AG09309 (cell line): ENCODE results near the gene C8G.

ENCODE experiments used
- DNase-seq: peaks from one replicate; pipeline ENCODE4 v3.0.0-alpha.2; 2010; ENCODE audit warnings: low read depth
- H3K4me3 ChIP-seq: 2 replicates; pipeline ENCODE4 v1.5.1; 2011; ENCODE audit warnings: mild to moderate bottlenecking, low read depth, low read length, moderate library complexity; ENCODE audit not compliant: control insufficient read depth
- CTCF ChIP-seq: IDR thresholded peaks from 2 replicates; pipeline ENCODE4 v1.5.1; 2011; ENCODE audit warnings: mild to moderate bottlenecking, low read depth, low read length, inconsistent platforms; ENCODE audit not compliant: insufficient read depth, control insufficient read depth; ENCODE audit errors: missing control alignments

The C8G gene

GRCh38 chr9:136949817-136950655, 5.0 kb downstream of the C8G start:
- TF ChIP-seq CTCF: no peak
- peak; percentile 18 for DNase-seq
- H3K4me3 ChIP-seq: peak overlapping the region; percentile 59

DNA sequence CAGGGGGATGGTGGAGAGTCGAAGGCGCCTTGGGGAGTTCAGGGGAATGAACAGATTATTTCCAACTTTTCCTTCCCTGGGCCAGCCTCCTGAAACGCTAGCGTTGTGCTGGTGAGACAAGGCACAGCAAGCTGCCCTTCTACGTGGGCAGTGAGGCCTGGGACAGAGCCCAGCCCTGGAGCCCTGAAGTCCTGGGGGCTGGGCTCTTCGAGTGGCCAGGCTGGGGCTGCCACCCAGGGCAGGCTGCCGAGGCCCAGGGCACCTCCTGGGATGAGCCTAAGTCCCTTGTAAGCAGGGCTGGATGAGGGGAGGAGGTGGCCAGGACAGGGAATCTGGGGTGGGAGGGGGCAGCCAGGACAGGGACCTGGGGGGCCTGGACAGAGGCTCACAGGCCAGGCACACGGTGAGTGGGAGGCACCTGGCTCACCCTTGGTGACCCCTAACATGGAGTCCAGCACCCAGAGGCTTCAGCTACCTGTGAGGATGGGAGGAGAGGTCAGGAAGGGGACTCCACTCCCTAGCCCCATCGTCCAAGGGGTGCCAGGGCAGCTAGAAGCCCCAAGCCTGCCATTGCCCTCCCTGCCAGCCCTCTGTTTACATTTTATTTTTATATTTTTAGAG, 5.7 kb downstream of the C8G start:
- no peak for DNase-seq
- TF ChIP-seq CTCF: no peak
- no peak overlapping the region for H3K4me3 ChIP-seq

DNA sequence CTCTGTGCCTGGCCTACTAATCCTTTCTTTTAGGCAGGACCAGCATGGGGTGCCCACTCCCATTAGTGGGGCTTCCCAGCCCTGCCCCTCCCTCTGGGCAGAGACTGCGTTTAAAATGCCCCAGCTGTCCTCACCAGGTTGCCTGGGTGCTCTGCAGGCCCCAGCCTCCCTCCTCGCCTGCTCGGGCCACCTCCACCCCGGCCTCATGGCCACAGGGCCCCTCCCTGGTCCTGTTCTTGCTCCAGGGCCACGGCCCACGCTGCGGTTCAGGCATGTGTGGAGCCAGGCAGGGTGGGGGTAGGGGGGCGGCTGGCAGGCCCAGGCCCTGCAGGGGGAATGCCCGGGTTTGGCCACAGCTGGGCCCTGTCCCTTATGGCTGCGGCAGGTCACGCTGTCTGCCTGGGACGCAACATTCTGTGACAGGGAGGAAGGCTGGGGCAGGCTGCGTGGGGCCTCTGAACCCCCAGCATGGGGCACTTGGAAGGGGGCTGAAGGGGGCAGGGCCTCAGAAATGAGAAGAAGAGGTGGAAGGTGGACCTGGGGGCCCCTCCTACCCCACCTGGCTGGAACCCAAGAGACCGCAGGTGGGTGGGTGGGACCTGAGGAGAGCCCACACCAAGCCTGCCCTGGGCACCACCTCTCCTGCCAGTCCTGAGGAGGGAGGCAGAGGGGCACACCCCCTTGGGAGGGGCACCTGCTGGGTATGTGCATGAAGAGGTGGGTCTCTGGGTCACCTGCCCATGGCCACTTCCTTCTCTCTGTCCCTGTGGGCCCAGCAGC, 6.7 kb downstream of the C8G start, which contains the start of gene LCN12:
TSS of gene LCN12 (plus strand) at position 733 of the 780 bp plus-strand sequence. CDS start 55 bp downstream, outside the sequence.
- DNase-seq: no peak
- no peak for TF ChIP-seq CTCF
- no peak within 1 kb of the TSS for H3K4me3 ChIP-seq

GRCh38 chr9:136952321-136952850, 7.3 kb downstream of the C8G start:
- DNase-seq: no peak

DNA sequence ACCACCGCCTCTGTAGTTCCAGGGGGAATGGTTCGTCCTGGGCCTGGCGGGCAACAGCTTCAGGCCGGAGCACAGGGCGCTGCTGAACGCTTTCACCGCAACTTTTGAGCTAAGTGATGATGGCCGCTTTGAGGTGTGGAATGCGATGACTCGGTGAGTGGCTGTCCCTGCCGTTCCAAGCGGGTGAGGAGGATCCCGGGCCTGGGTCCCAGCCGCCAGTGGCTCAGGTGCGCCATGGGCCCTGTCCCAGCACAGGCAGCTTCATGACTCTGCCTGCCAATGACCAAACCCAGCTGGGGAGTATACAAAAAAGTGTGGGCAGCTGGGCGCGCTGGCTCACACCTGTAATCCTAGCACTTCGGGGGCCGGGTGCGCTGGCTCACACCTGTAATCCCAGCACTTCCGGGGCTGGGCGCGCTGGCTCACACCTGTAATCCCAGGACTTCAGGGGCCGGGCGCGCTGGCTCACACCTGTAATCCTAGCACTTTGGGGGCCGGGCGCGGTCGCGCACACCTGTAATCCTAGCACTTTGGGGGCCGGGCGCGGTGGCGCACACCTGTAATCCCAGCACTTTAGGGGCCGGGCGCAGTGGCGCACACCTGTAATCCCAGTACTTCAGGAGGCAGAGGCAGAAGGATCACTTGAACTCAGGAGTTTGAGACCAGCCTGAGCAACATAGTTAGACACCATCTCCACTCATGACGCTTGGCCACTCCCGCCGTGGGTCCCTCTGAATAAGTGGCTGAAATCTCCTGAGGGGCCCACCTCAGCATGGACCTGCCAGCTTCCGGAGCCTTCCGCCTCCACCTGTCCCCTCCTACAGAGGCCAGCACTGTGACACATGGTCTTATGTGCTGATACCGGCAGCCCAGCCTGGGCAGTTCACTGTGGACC, 8.1 kb downstream of the C8G start:
- no peak for TF ChIP-seq CTCF
- no peak overlapping the region for H3K4me3 ChIP-seq
- DNase-seq: no peak

More at GRCh38 chr9:136952321-136952850, 7.3 kb downstream of the C8G start:
- no peak overlapping the region for H3K4me3 ChIP-seq
- TF ChIP-seq CTCF: no peak
